HG03097 (cell line): ENCODE results near the gene TEDC2.
"Not testable (repeated sequence)": the region's sequence is repeated elsewhere in the genome, so short reads cannot be mapped to it uniquely, and the experiment has no call there.

ENCODE experiments used
- ATAC-seq: cut with Tn5 transposase; IDR thresholded peaks from one replicate; pipeline ENCODE4 v1.9.1; 2021; ENCODE audit not compliant: unreplicated experiment, low FRiP score

TEDC2 gene

GRCh38 chr16:2475413-2476344 is 15.8 kb downstream of the TEDC2 start:
- no peak for ATAC-seq

GRCh38 chr16:2476345-2476720 is 16.4 kb downstream of the TEDC2 start:
- ATAC-seq: no peak

- ATAC-seq: no peak
Observed at GRCh38 chr16:2476741-2477140, 16.8 kb downstream of the TEDC2 start.

GRCh38 chr16:2477327-2477726 is 17.4 kb downstream of the TEDC2 start:
- ATAC-seq: no peak

- ATAC-seq: no peak
Observed at GRCh38 chr16:2478279-2478678, 18.4 kb downstream of the TEDC2 start.

- not testable (repeated sequence) for ATAC-seq
Observed at GRCh38 chr16:2479996-2480395, 20.1 kb downstream of the TEDC2 start.

- no peak for ATAC-seq
Observed at GRCh38 chr16:2480948-2481347, 21.0 kb downstream of the TEDC2 start.

GRCh38 chr16:2481676-2482075 is 21.8 kb downstream of the TEDC2 start:
- no peak for ATAC-seq

GRCh38 chr16:2482249-2482648 is 22.3 kb downstream of the TEDC2 start:
- no peak for ATAC-seq

GRCh38 chr16:2482708-2483534 is 23.0 kb downstream of the TEDC2 start:
- ATAC-seq: no peak

GRCh38 chr16:2483939-2484897 is 24.3 kb downstream of the TEDC2 start:
- ATAC-seq: no peak

GRCh38 chr16:2484898-2485508 is 25.1 kb downstream of the TEDC2 start:
- no peak for ATAC-seq

- no peak for ATAC-seq
Observed at GRCh38 chr16:2485811-2486507, 26.1 kb downstream of the TEDC2 start.

- ATAC-seq: peak; percentile 66
Observed at GRCh38 chr16:2486645-2487516, 27.0 kb downstream of the TEDC2 start.

- no peak for ATAC-seq
Observed at GRCh38 chr16:2487517-2487842, 27.6 kb downstream of the TEDC2 start.

GRCh38 chr16:2487903-2488531 is 28.1 kb downstream of the TEDC2 start:
- ATAC-seq: no peak

- ATAC-seq: no peak
Observed at GRCh38 chr16:2489581-2489980, 29.7 kb downstream of the TEDC2 start.
